H1 (cell line): ENCODE results near the gene SLC35F3. TPM values are rescaled to one million over a fixed set of nuclear protein-coding genes. Genes with fewer than 3 reads are reported as not detected.

Source experiments
- CHD1 ChIP-seq: IDR thresholded peaks from 2 replicates; pipeline ENCODE4 v1.6.1; 2012; ENCODE audit warnings: low read depth, low read length, improper control_type of control experiment
- CTBP2 ChIP-seq: IDR thresholded peaks from 2 replicates; pipeline ENCODE4 v1.7.0; 2011; ENCODE audit warnings: borderline replicate concordance, mild to moderate bottlenecking, moderate library complexity, mixed read lengths, low read length; ENCODE audit not compliant: insufficient read depth, insufficient read length
- EGR1 ChIP-seq: IDR thresholded peaks from 2 replicates; pipeline ENCODE4 v1.6.1; 2011; ENCODE audit warnings: low read depth, low read length, borderline replicate concordance
- EZH2 ChIP-seq: fragments of 200-600 bp; sonication (generic); IDR thresholded peaks from 2 replicates; pipeline ENCODE4 v1.7.1; 2012; ENCODE audit warnings: low read depth, mild to moderate bottlenecking, moderate library complexity, low read length, inconsistent platforms; ENCODE audit not compliant: severe bottlenecking
- JUN ChIP-seq: IDR thresholded peaks from 2 replicates; pipeline ENCODE4 v1.6.1; 2011; ENCODE audit warnings: low read depth, mild to moderate bottlenecking, improper control_type of control experiment, low read length
- MAFK ChIP-seq: IDR thresholded peaks from 2 replicates; pipeline ENCODE4 v1.6.1; 2012; ENCODE audit warnings: low read depth, mild to moderate bottlenecking, improper control_type of control experiment, low read length
- SIRT6 ChIP-seq: IDR thresholded peaks from one replicate; pipeline ENCODE4 v1.7.1; 2012; ENCODE audit warnings: low read length, inconsistent platforms
- SIX5 ChIP-seq: IDR thresholded peaks from 2 replicates; pipeline ENCODE4 v1.6.1; 2011; ENCODE audit warnings: mild to moderate bottlenecking, low read depth, low read length
- SUZ12 ChIP-seq: fragments of 200-600 bp; sonication (generic); IDR thresholded peaks from 2 replicates; pipeline ENCODE4 v1.6.1; 2012; ENCODE audit warnings: mild to moderate bottlenecking, inconsistent platforms, low read length, moderate library complexity, mixed read lengths
- TAF7 ChIP-seq: optimal IDR thresholded peaks from 2 replicates; pipeline ENCODE3; 2011; ENCODE audit warnings: low read depth, mild to moderate bottlenecking, inconsistent platforms, low read length, moderate library complexity, borderline replicate concordance
- polyA plus RNA-seq, 7 experiments: library from polyadenylated mRNA; depleted of rRNA in 3 of 7; stranded (reverse) in 5 of 7; unstranded in 2 of 7; fragments of >200 nt in 5 of 7; fragments of 200-250 nt in 2 of 7; gene quantifications; 1 replicate in 5 of 7; 2 replicates in 1 of 7; 4 replicates in 1 of 7; pipeline versions ENCODE4 v1.2.1 to v1.2.3, GENCODE V29; 2011 to 2013; ENCODE audit warnings: missing spikeins in 2 of 7, mixed read lengths in 2 of 7
- total RNA-seq: library from RNA; stranded (reverse); fragmentation: NEBNext Ultra II Directional; extraction: Animal tissue kit (Norgen Biotek cat#: 25700); gene quantifications from 2 replicates; pipeline ENCODE4 v1.2.1, GENCODE V29; 2021
- TF ChIP-seq, protein P1 (sequence below): fragments of 300-600 bp; sonication (generic); IDR thresholded peaks from 2 replicates; pipeline ENCODE4 v1.7.1; 2012; ENCODE audit warnings: low read length, moderate library complexity, mild to moderate bottlenecking, inconsistent platforms; ENCODE audit not compliant: insufficient replicate concordance
- TF ChIP-seq, protein P2 (sequence below): IDR thresholded peaks from 2 replicates; pipeline ENCODE4 v1.6.1; 2012; ENCODE audit warnings: inconsistent platforms

The SLC35F3 gene
- total and polyA plus RNA-seq, 2 of the 8 experiments (the other 6 are each of a cell fraction or from before 2014, with no cell fraction given) = 0.78 to 1.2 TPM

DNA sequence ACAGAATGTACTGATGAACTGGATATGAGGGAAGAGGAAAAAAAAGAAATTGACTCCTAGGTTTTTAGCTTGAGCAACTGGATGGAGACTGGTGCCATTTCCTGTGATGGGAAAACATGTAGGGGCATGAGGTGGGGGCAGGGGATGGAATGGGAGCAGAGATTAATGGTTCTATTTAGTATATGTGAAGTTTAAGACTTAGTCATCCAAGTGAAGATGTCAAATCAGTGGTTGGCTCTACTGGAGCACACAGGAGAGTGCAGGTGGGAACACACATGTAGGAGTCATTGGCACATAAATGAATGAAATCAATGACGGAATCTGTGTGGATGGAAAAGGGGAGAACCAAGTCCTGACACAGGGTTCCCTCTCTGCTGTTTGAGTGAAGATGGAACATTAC is 244.3 kb downstream of the SLC35F3 start (continued):
- TF ChIP-seq, protein P1, sequence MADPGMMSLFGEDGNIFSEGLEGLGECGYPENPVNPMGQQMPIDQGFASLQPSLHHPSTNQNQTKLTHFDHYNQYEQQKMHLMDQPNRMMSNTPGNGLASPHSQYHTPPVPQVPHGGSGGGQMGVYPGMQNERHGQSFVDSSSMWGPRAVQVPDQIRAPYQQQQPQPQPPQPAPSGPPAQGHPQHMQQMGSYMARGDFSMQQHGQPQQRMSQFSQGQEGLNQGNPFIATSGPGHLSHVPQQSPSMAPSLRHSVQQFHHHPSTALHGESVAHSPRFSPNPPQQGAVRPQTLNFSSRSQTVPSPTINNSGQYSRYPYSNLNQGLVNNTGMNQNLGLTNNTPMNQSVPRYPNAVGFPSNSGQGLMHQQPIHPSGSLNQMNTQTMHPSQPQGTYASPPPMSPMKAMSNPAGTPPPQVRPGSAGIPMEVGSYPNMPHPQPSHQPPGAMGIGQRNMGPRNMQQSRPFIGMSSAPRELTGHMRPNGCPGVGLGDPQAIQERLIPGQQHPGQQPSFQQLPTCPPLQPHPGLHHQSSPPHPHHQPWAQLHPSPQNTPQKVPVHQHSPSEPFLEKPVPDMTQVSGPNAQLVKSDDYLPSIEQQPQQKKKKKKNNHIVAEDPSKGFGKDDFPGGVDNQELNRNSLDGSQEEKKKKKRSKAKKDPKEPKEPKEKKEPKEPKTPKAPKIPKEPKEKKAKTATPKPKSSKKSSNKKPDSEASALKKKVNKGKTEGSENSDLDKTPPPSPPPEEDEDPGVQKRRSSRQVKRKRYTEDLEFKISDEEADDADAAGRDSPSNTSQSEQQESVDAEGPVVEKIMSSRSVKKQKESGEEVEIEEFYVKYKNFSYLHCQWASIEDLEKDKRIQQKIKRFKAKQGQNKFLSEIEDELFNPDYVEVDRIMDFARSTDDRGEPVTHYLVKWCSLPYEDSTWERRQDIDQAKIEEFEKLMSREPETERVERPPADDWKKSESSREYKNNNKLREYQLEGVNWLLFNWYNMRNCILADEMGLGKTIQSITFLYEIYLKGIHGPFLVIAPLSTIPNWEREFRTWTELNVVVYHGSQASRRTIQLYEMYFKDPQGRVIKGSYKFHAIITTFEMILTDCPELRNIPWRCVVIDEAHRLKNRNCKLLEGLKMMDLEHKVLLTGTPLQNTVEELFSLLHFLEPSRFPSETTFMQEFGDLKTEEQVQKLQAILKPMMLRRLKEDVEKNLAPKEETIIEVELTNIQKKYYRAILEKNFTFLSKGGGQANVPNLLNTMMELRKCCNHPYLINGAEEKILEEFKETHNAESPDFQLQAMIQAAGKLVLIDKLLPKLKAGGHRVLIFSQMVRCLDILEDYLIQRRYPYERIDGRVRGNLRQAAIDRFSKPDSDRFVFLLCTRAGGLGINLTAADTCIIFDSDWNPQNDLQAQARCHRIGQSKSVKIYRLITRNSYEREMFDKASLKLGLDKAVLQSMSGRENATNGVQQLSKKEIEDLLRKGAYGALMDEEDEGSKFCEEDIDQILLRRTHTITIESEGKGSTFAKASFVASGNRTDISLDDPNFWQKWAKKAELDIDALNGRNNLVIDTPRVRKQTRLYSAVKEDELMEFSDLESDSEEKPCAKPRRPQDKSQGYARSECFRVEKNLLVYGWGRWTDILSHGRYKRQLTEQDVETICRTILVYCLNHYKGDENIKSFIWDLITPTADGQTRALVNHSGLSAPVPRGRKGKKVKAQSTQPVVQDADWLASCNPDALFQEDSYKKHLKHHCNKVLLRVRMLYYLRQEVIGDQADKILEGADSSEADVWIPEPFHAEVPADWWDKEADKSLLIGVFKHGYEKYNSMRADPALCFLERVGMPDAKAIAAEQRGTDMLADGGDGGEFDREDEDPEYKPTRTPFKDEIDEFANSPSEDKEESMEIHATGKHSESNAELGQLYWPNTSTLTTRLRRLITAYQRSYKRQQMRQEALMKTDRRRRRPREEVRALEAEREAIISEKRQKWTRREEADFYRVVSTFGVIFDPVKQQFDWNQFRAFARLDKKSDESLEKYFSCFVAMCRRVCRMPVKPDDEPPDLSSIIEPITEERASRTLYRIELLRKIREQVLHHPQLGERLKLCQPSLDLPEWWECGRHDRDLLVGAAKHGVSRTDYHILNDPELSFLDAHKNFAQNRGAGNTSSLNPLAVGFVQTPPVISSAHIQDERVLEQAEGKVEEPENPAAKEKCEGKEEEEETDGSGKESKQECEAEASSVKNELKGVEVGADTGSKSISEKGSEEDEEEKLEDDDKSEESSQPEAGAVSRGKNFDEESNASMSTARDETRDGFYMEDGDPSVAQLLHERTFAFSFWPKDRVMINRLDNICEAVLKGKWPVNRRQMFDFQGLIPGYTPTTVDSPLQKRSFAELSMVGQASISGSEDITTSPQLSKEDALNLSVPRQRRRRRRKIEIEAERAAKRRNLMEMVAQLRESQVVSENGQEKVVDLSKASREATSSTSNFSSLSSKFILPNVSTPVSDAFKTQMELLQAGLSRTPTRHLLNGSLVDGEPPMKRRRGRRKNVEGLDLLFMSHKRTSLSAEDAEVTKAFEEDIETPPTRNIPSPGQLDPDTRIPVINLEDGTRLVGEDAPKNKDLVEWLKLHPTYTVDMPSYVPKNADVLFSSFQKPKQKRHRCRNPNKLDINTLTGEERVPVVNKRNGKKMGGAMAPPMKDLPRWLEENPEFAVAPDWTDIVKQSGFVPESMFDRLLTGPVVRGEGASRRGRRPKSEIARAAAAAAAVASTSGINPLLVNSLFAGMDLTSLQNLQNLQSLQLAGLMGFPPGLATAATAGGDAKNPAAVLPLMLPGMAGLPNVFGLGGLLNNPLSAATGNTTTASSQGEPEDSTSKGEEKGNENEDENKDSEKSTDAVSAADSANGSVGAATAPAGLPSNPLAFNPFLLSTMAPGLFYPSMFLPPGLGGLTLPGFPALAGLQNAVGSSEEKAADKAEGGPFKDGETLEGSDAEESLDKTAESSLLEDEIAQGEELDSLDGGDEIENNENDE = no peak
- TF ChIP-seq SUZ12 (no peak), CHD1 (no peak), MAFK (no peak), TAF7 (no peak), EGR1 (no peak), EZH2 (no peak), CTBP2 (no peak), JUN (no peak), SIRT6 (no peak), SIX5 (no peak)
- TF ChIP-seq, protein P2, sequence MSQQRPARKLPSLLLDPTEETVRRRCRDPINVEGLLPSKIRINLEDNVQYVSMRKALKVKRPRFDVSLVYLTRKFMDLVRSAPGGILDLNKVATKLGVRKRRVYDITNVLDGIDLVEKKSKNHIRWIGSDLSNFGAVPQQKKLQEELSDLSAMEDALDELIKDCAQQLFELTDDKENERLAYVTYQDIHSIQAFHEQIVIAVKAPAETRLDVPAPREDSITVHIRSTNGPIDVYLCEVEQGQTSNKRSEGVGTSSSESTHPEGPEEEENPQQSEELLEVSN = no peak
